GM12874 (cell line): Measurements from ENCODE around the gene SIL1.

Source experiments
- CTCF ChIP-seq: IDR thresholded peaks from 2 replicates; pipeline ENCODE4 v1.5.1; 2011; ENCODE audit warnings: low read depth, mild to moderate bottlenecking, control low read depth, low read length, moderate library complexity; ENCODE audit not compliant: insufficient read depth

SIL1 gene

GRCh38 chr5:139076111-139076510, 122.1 kb downstream of the SIL1 start:
- no peak for TF ChIP-seq CTCF

GRCh38 chr5:139075066-139076050, 122.8 kb downstream of the SIL1 start:
- TF ChIP-seq CTCF = no peak

- TF ChIP-seq CTCF = no peak
Measured at GRCh38 chr5:139068494-139069151, 129.5 kb downstream of the SIL1 start.

GRCh38 chr5:139068060-139068459, 130.1 kb downstream of the SIL1 start:
- TF ChIP-seq CTCF = no peak

GRCh38 chr5:139065306-139065705, 132.9 kb downstream of the SIL1 start:
- no peak for TF ChIP-seq CTCF

- TF ChIP-seq CTCF = no peak
Measured at GRCh38 chr5:139064613-139065012, 133.6 kb downstream of the SIL1 start.

GRCh38 chr5:139063664-139064054, 134.5 kb downstream of the SIL1 start:
- TF ChIP-seq CTCF = no peak
